Pancreas (tissue), 10 donors: ENCODE results near the gene PDGFRB. TPM values are rescaled to one million over a fixed set of nuclear protein-coding genes. Genes with fewer than 3 reads are reported as not detected.

Experiments used
- ATAC-seq, 4 donors: fragments of 200-7000 bp; cut with Tn5 transposase; one replicate each; pipeline versions ENCODE4 v1.8.0 to v1.9.1; 2020; ENCODE audit warnings: mild to moderate bottlenecking in 4 of 4, moderate library complexity in 4 of 4
- DNase-seq, 6 donors: peaks; one replicate each; pipeline ENCODE4 v3.0.0-alpha.2; 2020
- FAIRE-seq: peaks from 2 replicates; lab custom pipeline; 2012; peaks lifted over from hg19 to GRCh38; lab: Jason Lieb, UNC
- H3K27ac ChIP-seq, 4 donors: fragments of 200-600 bp; sonication (generic); 1 replicate in 3 of 4; 2 replicates in 1 of 4; pipeline versions ENCODE4 v1.5.0 to v1.8.0; 2020
- H3K27me3 ChIP-seq, 4 donors: fragments of 200-600 bp; one replicate each; pipeline ENCODE4 v1.8.0; 2021
- H3K36me3 ChIP-seq, 3 donors: fragments of 200-600 bp; sonication (generic) in 1 of 3; one replicate each; pipeline versions ENCODE4 v1.5.0 to v1.8.0; 2020 to 2021
- H3K4me1 ChIP-seq, 3 donors: fragments of 200-600 bp; one replicate each; pipeline ENCODE4 v1.8.0; 2021
- H3K4me3 ChIP-seq, 4 donors: fragments of 200-600 bp; sonication (generic) in 2 of 4; one replicate each; pipeline versions ENCODE4 v1.5.0 to v1.8.0; 2020 to 2021
- H3K9me3 ChIP-seq, 4 donors: fragments of 200-600 bp; one replicate each; pipeline ENCODE4 v1.8.0; 2021
- CTCF ChIP-seq, 4 donors: fragments of 200-600 bp; sonication (generic) in 3 of 4; IDR thresholded peaks; one replicate each; pipeline versions ENCODE4 v1.5.0 to v1.8.0; 2021; ENCODE audit warnings: antibody characterized with exemption in 4 of 4
- WGBS, 2 donors: extraction: QIAGEN DNeasy Blood & Tissue Kit; methylation state at CpG; one replicate each; pipeline ENCODE4 v1.1.7; 2013; 5-methylcytosine and 5-hydroxymethylcytosine counted together
- intact Hi-C, 3 donors: fragments of 100-400 bp; cut with DNase I; formaldehyde crosslinking; loops; one replicate each; pipeline versions ENCODE4 v1.11.1 to v1.14.2; 2022
- polyA plus RNA-seq, 2 donors: library from polyadenylated mRNA; stranded (reverse); fragments of 200-250 nt; gene quantifications; one replicate each; pipeline ENCODE4 v1.2.3, GENCODE V29; 2013
- total RNA-seq, 6 donors: library from RNA; stranded (reverse); fragmentation: NEBNext Ultra II Directional in 4 of 6; extraction: Animal tissue kit (Norgen Biotek cat#: 25700) in 4 of 6; gene quantifications; one replicate each; pipeline versions ENCODE4 v1.2.1 to v1.2.4, GENCODE V29; 2021 to 2023
- donor health status: healthy with polysubstance abuse.
- donor health status: DM: no; HTN: no; CAD: no; lungs with moderate emphysema.
- donor health status: DM: no; HTN: no; CAD: no.
- donor health status: control.
- donor health status: control.
- donor health status: Bipolar disorder and iron deficiency.
- donor health status: DM: yes; HTN: yes; CAD: no.
- donor health status: DM: no; HTN: no; CAD: no.
- donor health status: DM: no; HTN: no; CAD: no.
- donor health status: DM: yes; HTN: yes; CAD: no.

PDGFRB gene
- total and polyA plus RNA-seq, 8 donors = 7.2 to 48.6 (median 14.5) TPM

DNA sequence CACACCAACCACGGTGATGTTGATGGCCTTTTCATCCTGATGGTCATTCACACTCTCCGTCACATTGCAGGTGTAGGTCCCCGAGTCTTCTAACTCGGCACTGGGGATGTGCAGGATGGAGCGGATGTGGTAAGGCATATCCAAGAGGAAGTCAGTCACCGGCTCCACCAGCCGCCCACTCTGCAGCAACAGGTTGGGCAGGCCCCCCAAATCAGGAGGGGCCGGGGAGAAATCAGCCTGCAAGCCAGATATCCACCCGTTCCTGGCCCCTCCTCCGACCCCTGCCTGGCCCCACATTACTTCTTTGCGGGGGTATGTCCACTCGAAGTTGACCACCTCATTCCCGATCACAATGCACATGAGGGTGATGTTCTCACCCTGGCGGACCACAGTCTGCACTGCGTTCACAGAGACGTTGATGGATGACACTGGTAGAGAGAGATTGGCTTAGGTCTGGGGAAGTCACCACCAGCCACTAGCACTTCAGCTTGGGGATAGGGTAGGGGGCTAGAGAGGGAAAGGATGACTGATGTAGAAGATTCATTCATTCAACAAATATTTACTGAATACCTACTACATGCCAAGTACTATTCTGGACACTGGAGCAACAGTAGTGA, 22.0 kb downstream of the PDGFRB start:
- Histone ChIP-seq H3K36me3 (no peaks in the 10 kb centered on the region), H3K4me1 (peaks cover 0 to 9% (median 8%) of the 10 kb centered on the region in 3 donors), H3K9me3 (no peaks in the 10 kb centered on the region), H3K4me3 (no peak overlapping the region), H3K27ac (no peak overlapping the region), H3K27me3 (no peaks in the 10 kb centered on the region)
- DNase-seq (peak in 1 of 6 donors; percentile 41), ATAC-seq (no peak), FAIRE-seq (no peak)
- TF ChIP-seq CTCF (IDR thresholded peaks at IDR 0.05) = no peak
- 64 to 74% methylated on average over 16 of the region's 16 CpGs for WGBS, 2 donors
- intact Hi-C loops = loop anchor here in 1 of 3 donors (10.0 kb wide), 2 partner anchors 81 to 301 kb away; no protein-coding TSS in a partner anchor

DNA sequence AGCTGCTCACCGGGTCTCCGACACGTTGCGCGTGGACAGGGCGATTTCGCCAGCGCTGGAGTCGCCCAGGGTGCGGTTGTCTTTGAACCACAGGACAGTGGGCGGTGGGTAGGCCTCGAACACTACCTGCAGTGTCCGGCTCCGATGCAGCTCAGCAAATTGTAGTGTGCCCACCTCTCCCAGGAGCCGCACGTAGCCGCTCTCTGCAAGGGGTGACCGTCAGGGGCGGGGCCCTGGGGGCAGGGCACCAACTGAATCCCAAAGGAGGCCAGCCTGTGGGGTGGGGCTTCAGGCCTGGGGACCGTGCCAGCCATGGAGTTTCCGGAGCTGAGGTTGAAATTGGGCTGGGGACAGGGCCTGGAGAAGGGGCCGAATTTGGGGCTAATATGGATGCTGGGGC, 22.9 kb downstream of the PDGFRB start:
- intact Hi-C loops = loop anchor here in 1 of 3 donors (10.0 kb wide), 2 partner anchors 82 to 302 kb away; no protein-coding TSS in a partner anchor

GRCh38 chr5:150131978-150132694, 23.5 kb downstream of the PDGFRB start:
- FAIRE-seq (no peak), ATAC-seq (no peak), DNase-seq (peak in 1 of 6 donors; percentile 24)
- TF ChIP-seq CTCF (IDR thresholded peaks at IDR 0.05) = no peak
- intact Hi-C loops = loop anchor here in 1 of 3 donors (10.0 kb wide), 2 partner anchors 83 to 303 kb away; no protein-coding TSS in a partner anchor
- H3K4me1 ChIP-seq = no peaks in the 10 kb centered on the region
- H3K27ac ChIP-seq = no peak overlapping the region
- H3K27me3 ChIP-seq = no peaks in the 10 kb centered on the region
- no peak overlapping the region for H3K4me3 ChIP-seq
- 64% methylated on average over 12 of the region's 12 CpGs for WGBS, 2 donors
- no peaks in the 10 kb centered on the region for H3K36me3 ChIP-seq
- H3K9me3 ChIP-seq = no peaks in the 10 kb centered on the region

More for the DNA sequence above, 22.9 kb downstream of the PDGFRB start:
- Histone ChIP-seq H3K4me1 (peaks cover 0 to 6% (median 2%) of the 10 kb centered on the region in 3 donors), H3K36me3 (no peaks in the 10 kb centered on the region), H3K4me3 (no peak overlapping the region), H3K9me3 (no peaks in the 10 kb centered on the region), H3K27me3 (no peaks in the 10 kb centered on the region), H3K27ac (no peak overlapping the region)
- no peak for TF ChIP-seq CTCF (IDR thresholded peaks at IDR 0.05)
- no peak for FAIRE-seq
- peak in 1 of 6 donors; percentile 60 for DNase-seq
- 91% methylated on average over 22 of the region's 22 CpGs for WGBS, 2 donors
- ATAC-seq = no peak

GRCh38 chr5:150131461-150131860, 24.2 kb downstream of the PDGFRB start:
- 81 to 92% methylated on average over 4 of the region's 4 CpGs for WGBS, 2 donors
- DNase-seq = no peak
- Histone ChIP-seq H3K4me3 (no peak overlapping the region), H3K36me3 (no peaks in the 10 kb centered on the region), H3K4me1 (no peaks in the 10 kb centered on the region), H3K27me3 (no peaks in the 10 kb centered on the region), H3K9me3 (no peaks in the 10 kb centered on the region), H3K27ac (no peak overlapping the region)
- no peak for FAIRE-seq
- no peak for TF ChIP-seq CTCF (IDR thresholded peaks at IDR 0.05)
- ATAC-seq = no peak
- intact Hi-C loops = loop anchor here in 1 of 3 donors (10.0 kb wide), 2 partner anchors 83 to 303 kb away; no protein-coding TSS in a partner anchor
